Uterus (tissue), 2 donors: Measurements from ENCODE around the gene ANXA9.

Experiments used
- POLR2A ChIP-seq, 2 donors: fragments of 450-650 bp; IDR thresholded peaks; one replicate each; pipeline ENCODE4 v1.6.1; 2016; ENCODE audit warnings: antibody characterized with exemption in 2 of 2, mild to moderate bottlenecking in 1 of 2, moderate library complexity in 1 of 2
- TF ChIP-seq, protein P1 (sequence below), 4 experiments: fragments of 200-600 bp in 2 of 4; fragments of 450-650 bp in 2 of 4; sonication (generic) in 2 of 4; IDR thresholded peaks; one replicate each; pipeline ENCODE4 v1.5.1; 2016 to 2019; ENCODE audit warnings: antibody characterized with exemption in 4 of 4, mild to moderate bottlenecking in 2 of 4, moderate library complexity in 1 of 4

DNA sequence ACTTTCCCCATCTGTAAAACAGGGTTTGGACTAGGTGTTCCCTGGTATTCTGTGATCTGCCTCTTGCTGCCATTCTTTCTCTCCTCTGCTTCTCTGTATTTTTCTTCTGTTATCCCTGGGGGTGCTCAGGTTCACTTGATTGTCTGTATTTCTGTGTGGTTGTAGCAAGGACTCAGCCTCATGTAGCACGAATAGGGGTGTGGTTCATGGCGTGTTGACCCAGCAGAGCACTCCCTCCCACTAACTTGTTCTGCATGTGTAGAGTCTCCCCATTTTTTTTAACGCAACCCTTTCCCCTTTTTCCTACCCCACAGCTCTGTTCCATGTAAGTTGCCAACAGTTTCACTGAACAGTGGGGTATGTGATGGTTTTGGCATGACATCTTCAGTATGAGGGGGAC is 53.1 kb downstream of the ANXA9 start:
- no peak for TF ChIP-seq POLR2A (IDR thresholded peaks at IDR 0.05)
- TF ChIP-seq, protein P1, sequence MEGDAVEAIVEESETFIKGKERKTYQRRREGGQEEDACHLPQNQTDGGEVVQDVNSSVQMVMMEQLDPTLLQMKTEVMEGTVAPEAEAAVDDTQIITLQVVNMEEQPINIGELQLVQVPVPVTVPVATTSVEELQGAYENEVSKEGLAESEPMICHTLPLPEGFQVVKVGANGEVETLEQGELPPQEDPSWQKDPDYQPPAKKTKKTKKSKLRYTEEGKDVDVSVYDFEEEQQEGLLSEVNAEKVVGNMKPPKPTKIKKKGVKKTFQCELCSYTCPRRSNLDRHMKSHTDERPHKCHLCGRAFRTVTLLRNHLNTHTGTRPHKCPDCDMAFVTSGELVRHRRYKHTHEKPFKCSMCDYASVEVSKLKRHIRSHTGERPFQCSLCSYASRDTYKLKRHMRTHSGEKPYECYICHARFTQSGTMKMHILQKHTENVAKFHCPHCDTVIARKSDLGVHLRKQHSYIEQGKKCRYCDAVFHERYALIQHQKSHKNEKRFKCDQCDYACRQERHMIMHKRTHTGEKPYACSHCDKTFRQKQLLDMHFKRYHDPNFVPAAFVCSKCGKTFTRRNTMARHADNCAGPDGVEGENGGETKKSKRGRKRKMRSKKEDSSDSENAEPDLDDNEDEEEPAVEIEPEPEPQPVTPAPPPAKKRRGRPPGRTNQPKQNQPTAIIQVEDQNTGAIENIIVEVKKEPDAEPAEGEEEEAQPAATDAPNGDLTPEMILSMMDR (IDR thresholded peaks at IDR 0.05) = no peak
